Neural cell (in vitro differentiated cells): ENCODE results near the gene GUCA1A.

ENCODE experiments used
- CTCF ChIP-seq: fragments of 450-650 bp; IDR thresholded peaks from 2 replicates; pipeline ENCODE4 v1.5.1; 2014; ENCODE audit warnings: antibody characterized with exemption, mild to moderate bottlenecking, moderate library complexity; ENCODE audit not compliant: poor library complexity, severe bottlenecking
- EP300 ChIP-seq: fragments of 450-650 bp; conservative IDR thresholded peaks from 2 replicates; pipeline ENCODE4 v1.6.1; 2014; ENCODE audit warnings: antibody characterized with exemption, mild to moderate bottlenecking, moderate library complexity; ENCODE audit not compliant: poor library complexity, severe bottlenecking
- EZH2 ChIP-seq: fragments of 200-600, 300-800 bp; shearing (Covaris generic), sonication (generic); IDR thresholded peaks from 2 replicates; pipeline ENCODE4 v1.6.1; 2014; ENCODE audit warnings: antibody characterized with exemption, low read length, borderline replicate concordance, mild to moderate bottlenecking; ENCODE audit not compliant: insufficient read depth, poor library complexity, severe bottlenecking
- MXI1 ChIP-seq: fragments of 450-650 bp; conservative IDR thresholded peaks from 2 replicates; pipeline ENCODE4 v1.6.1; 2014; ENCODE audit warnings: antibody characterized with exemption, mild to moderate bottlenecking; ENCODE audit not compliant: poor library complexity, severe bottlenecking
- RAD21 ChIP-seq: fragments of 450-650 bp; conservative IDR thresholded peaks from 2 replicates; pipeline ENCODE4 v1.6.1; 2014; ENCODE audit warnings: antibody characterized with exemption, mild to moderate bottlenecking, moderate library complexity
- REST ChIP-seq: IDR thresholded peaks from 2 replicates; pipeline ENCODE4 v1.6.1; 2012; ENCODE audit warnings: borderline replicate concordance
- SMC3 ChIP-seq: fragments of 450-650 bp; conservative IDR thresholded peaks from 2 replicates; pipeline ENCODE4 v1.6.1; 2014; ENCODE audit warnings: antibody characterized with exemption, mild to moderate bottlenecking, moderate library complexity; ENCODE audit not compliant: poor library complexity
- TAF1 ChIP-seq: IDR thresholded peaks from 2 replicates; pipeline ENCODE4 v1.6.1; 2012; ENCODE audit warnings: low read depth

- TF ChIP-seq CTCF, result no peak
- no peak for TF ChIP-seq TAF1
- no peak for TF ChIP-seq REST
- TF ChIP-seq MXI1, result no peak
- TF ChIP-seq RAD21, result no peak
- no peak for TF ChIP-seq EZH2
- TF ChIP-seq SMC3, result no peak
- no peak for TF ChIP-seq EP300
Observed at GRCh38 chr6:42226645-42227143, 53.5 kb downstream of the GUCA1A start.
